CD14-positive monocyte (primary cell): ENCODE measurements around the gene B4GALNT4. TPM values are rescaled to one million over a fixed set of nuclear protein-coding genes. Genes with fewer than 3 reads are reported as not detected.
A peak's percentile ranks its signal among the peaks of the same experiment; 100 is the strongest.

ENCODE experiments used
- DNase-seq, 3 donors: peaks; one replicate each; pipeline ENCODE4 v3.0.0-alpha.2; 2011 to 2022
- H2AFZ ChIP-seq: 2 replicates; pipeline ENCODE4 v1.6.0; 2012; ENCODE audit warnings: mild to moderate bottlenecking, low read depth, low read length, inconsistent platforms; ENCODE audit not compliant: insufficient read depth, poor library complexity, severe bottlenecking
- H3K27ac ChIP-seq, 2 donors: 1 replicate in 1 of 2; 2 replicates in 1 of 2; pipeline ENCODE4 v1.5.1; 2012 to 2013; ENCODE audit warnings: low read length in 2 of 2, control low read depth in 1 of 2, inconsistent platforms in 1 of 2, low read depth in 1 of 2, mild to moderate bottlenecking in 1 of 2
- H3K27me3 ChIP-seq, 2 donors: one replicate each; pipeline versions ENCODE4 v1.6.0 to v1.6.1; 2011 to 2013; ENCODE audit warnings: low read length in 2 of 2; ENCODE audit not compliant: control insufficient read depth in 2 of 2, insufficient read depth in 2 of 2
- H3K36me3 ChIP-seq, 2 donors: replicated peaks in 1 of 2; 1 replicate in 1 of 2; 2 replicates in 1 of 2; pipeline versions ENCODE4 v1.5.1 to v1.6.1; 2012 to 2013; ENCODE audit warnings: low read length in 2 of 2, control low read depth in 1 of 2, inconsistent platforms in 1 of 2, mild to moderate bottlenecking in 1 of 2; ENCODE audit not compliant: insufficient read depth in 2 of 2, control insufficient read depth in 1 of 2
- H3K4me1 ChIP-seq, 2 donors: 1 replicate in 1 of 2; 2 replicates in 1 of 2; pipeline versions ENCODE4 v1.5.1 to v1.6.1; 2012 to 2013; ENCODE audit warnings: low read length in 2 of 2, control low read depth in 1 of 2, inconsistent platforms in 1 of 2, mild to moderate bottlenecking in 1 of 2, moderate library complexity in 1 of 2; ENCODE audit not compliant: insufficient read depth in 2 of 2, control insufficient read depth in 1 of 2
- H3K4me2 ChIP-seq: replicated peaks from 2 replicates; pipeline ENCODE3; 2012; ENCODE audit warnings: low read length, moderate library complexity, mild to moderate bottlenecking; ENCODE audit not compliant: poor library complexity, severe bottlenecking; ENCODE audit errors: extremely low read depth
- H3K4me3 ChIP-seq, 3 experiments: fragments of 200-600 bp in 1 of 3; sonication (generic) in 1 of 3; replicated peaks in 1 of 3; 1 replicate in 2 of 3; 2 replicates in 1 of 3; pipeline ENCODE4 v1.5.1; 2011 to 2013; ENCODE audit warnings: low read length in 3 of 3, mild to moderate bottlenecking in 3 of 3, control low read depth in 2 of 3, low read depth in 2 of 3, inconsistent platforms in 1 of 3, moderate library complexity in 1 of 3
- H3K79me2 ChIP-seq: 2 replicates; pipeline ENCODE4 v1.6.0; 2012; ENCODE audit warnings: mild to moderate bottlenecking, control low read depth, inconsistent platforms, low read length, moderate library complexity; ENCODE audit not compliant: insufficient read depth
- H3K9ac ChIP-seq: 2 replicates; pipeline ENCODE4 v1.6.0; 2017; ENCODE audit warnings: low read length, mild to moderate bottlenecking; ENCODE audit not compliant: insufficient read depth, poor library complexity, severe bottlenecking
- H3K9me3 ChIP-seq, 2 donors: replicated peaks in 1 of 2; 1 replicate in 1 of 2; 2 replicates in 1 of 2; pipeline versions ENCODE4 v1.5.1 to v1.6.1; 2012 to 2013; ENCODE audit warnings: low read length in 2 of 2, control low read depth in 1 of 2; ENCODE audit not compliant: control insufficient read depth in 1 of 2, insufficient read depth in 1 of 2
- H4K20me1 ChIP-seq: 2 replicates; pipeline ENCODE4 v1.6.0; 2012; ENCODE audit warnings: mild to moderate bottlenecking, low read length, control low read depth, moderate library complexity; ENCODE audit not compliant: insufficient read depth
- H3K27ac Mint-ChIP-seq, 7 donors: one replicate each; pipeline ENCODE4 v1.8.0; 2020; ENCODE audit warnings: mild to moderate bottlenecking in 7 of 7, mixed read lengths in 7 of 7, moderate library complexity in 6 of 7, inconsistent platforms in 2 of 7
- H3K27me3 Mint-ChIP-seq, 3 donors: one replicate each; pipeline ENCODE4 v1.8.0; 2021 to 2022; ENCODE audit warnings: low read depth in 3 of 3, mild to moderate bottlenecking in 3 of 3, mixed read lengths in 3 of 3, moderate library complexity in 3 of 3, inconsistent platforms in 1 of 3
- H3K36me3 Mint-ChIP-seq, 2 donors: one replicate each; pipeline ENCODE4 v1.8.0; 2020; ENCODE audit warnings: mixed read lengths in 2 of 2, inconsistent platforms in 1 of 2, mild to moderate bottlenecking in 1 of 2
- H3K4me1 Mint-ChIP-seq: one replicate; pipeline ENCODE4 v1.8.0; 2020; ENCODE audit warnings: mild to moderate bottlenecking, mixed read lengths
- H3K4me3 Mint-ChIP-seq, 2 donors: one replicate each; pipeline ENCODE4 v1.8.0; 2020; ENCODE audit warnings: mild to moderate bottlenecking in 2 of 2, mixed read lengths in 2 of 2, moderate library complexity in 1 of 2
- H3K9me3 Mint-ChIP-seq, 7 donors: one replicate each; pipeline ENCODE4 v1.8.0; 2020 to 2022; ENCODE audit warnings: mixed read lengths in 7 of 7, mild to moderate bottlenecking in 6 of 7, moderate library complexity in 6 of 7, inconsistent platforms in 2 of 7
- WGBS: methylation state at CpG from one replicate; pipeline ENCODE4 v1.1.5; 2013; ENCODE audit warnings: missing lambda C conversion rate; ENCODE audit not compliant: insufficient coverage; 5-methylcytosine and 5-hydroxymethylcytosine counted together
- intact Hi-C, 2 donors: fragments of 100-400 bp; cut with micrococcal nuclease; formaldehyde crosslinking; loops; one replicate each; pipeline versions ENCODE4 v1.15.0 to v1.15.1; 2023
- polyA plus RNA-seq, 3 donors: library from polyadenylated mRNA; depleted of rRNA in 1 of 3; unstranded in 2 of 3; stranded (reverse) in 1 of 3; fragments of 300-500 nt in 2 of 3; fragments of >200 nt in 1 of 3; fragmentation: Illumina TruSeq in 2 of 3; gene quantifications; 1 replicate in 2 of 3; 2 replicates in 1 of 3; pipeline ENCODE4 v1.2.3, GENCODE V29; 2012 to 2021
- TF ChIP-seq, protein P1 (sequence below): fragments of 200-600 bp; IDR thresholded peaks from one replicate; pipeline ENCODE4 v1.8.0; 2022; ENCODE audit warnings: antibody characterized with exemption, mild to moderate bottlenecking

The B4GALNT4 gene
- polyA plus RNA-seq, 3 donors, result not detected

GRCh38 chr11:375065-376025 lies 6.0 kb downstream of the B4GALNT4 start:
- Mint-ChIP-seq H3K36me3 (no peaks in the 10 kb centered on the region), H3K4me1 (no peaks in the 10 kb centered on the region), H3K27ac (peak overlapping the region in 1 of 7 donors; percentile 57), H3K4me3 (no peak overlapping the region), H3K9me3 (peaks cover 6 to 25% (median 8%) of the 10 kb centered on the region in 7 donors), H3K27me3 (peaks cover 17 to 23% (median 22%) of the 10 kb centered on the region in 3 donors)
- Histone ChIP-seq H3K4me2 (no peak overlapping the region), H3K4me1 (no peaks in the 10 kb centered on the region), H3K27ac (no peak overlapping the region), H3K9me3 (peaks cover 0 to 21% of the 10 kb centered on the region in 2 donors), H3K27me3 (peaks cover 4 to 16% of the 10 kb centered on the region in 2 donors), H3K36me3 (no peaks in the 10 kb centered on the region), H4K20me1 (no peaks in the 10 kb centered on the region), H3K79me2 (no peaks in the 10 kb centered on the region), H3K4me3 (no peak overlapping the region), H2AFZ (no peak overlapping the region), H3K9ac (no peak overlapping the region)
- no peak for DNase-seq
- TF ChIP-seq, protein P1, sequence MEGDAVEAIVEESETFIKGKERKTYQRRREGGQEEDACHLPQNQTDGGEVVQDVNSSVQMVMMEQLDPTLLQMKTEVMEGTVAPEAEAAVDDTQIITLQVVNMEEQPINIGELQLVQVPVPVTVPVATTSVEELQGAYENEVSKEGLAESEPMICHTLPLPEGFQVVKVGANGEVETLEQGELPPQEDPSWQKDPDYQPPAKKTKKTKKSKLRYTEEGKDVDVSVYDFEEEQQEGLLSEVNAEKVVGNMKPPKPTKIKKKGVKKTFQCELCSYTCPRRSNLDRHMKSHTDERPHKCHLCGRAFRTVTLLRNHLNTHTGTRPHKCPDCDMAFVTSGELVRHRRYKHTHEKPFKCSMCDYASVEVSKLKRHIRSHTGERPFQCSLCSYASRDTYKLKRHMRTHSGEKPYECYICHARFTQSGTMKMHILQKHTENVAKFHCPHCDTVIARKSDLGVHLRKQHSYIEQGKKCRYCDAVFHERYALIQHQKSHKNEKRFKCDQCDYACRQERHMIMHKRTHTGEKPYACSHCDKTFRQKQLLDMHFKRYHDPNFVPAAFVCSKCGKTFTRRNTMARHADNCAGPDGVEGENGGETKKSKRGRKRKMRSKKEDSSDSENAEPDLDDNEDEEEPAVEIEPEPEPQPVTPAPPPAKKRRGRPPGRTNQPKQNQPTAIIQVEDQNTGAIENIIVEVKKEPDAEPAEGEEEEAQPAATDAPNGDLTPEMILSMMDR, result no peak
- WGBS, result 94% methylated on average over 33 of the region's 41 CpGs
- intact Hi-C loops, result no loop called here

GRCh38 chr11:376531-377173 lies 7.4 kb downstream of the B4GALNT4 start:
- DNase-seq, result no peak
- TF ChIP-seq, protein P1, result no peak
- no peaks in the 10 kb centered on the region for H3K79me2 ChIP-seq
- H2AFZ ChIP-seq, result no peak overlapping the region
- no peaks in the 10 kb centered on the region for H3K4me1 Mint-ChIP-seq
- H3K36me3 Mint-ChIP-seq, result no peaks in the 10 kb centered on the region
- H4K20me1 ChIP-seq, result no peaks in the 10 kb centered on the region
- H3K9me3 ChIP-seq, result peaks cover 0 to 24% of the 10 kb centered on the region in 2 donors
- H3K27me3 ChIP-seq, result peaks cover 0 to 4% of the 10 kb centered on the region in 2 donors
- intact Hi-C loops, result no loop called here
- no peak overlapping the region for H3K27ac Mint-ChIP-seq
- no peak overlapping the region for H3K27ac ChIP-seq
- no peaks in the 10 kb centered on the region for H3K36me3 ChIP-seq
- H3K4me3 ChIP-seq, result no peak overlapping the region
- H3K9me3 Mint-ChIP-seq, result peaks cover 8 to 25% (median 9%) of the 10 kb centered on the region in 7 donors
- H3K4me1 ChIP-seq, result no peaks in the 10 kb centered on the region
- WGBS, result 96% methylated on average over 63 of the region's 70 CpGs
- no peak overlapping the region for H3K4me3 Mint-ChIP-seq
- no peak overlapping the region for H3K4me2 ChIP-seq
- H3K27me3 Mint-ChIP-seq, result peaks cover 6 to 13% (median 11%) of the 10 kb centered on the region in 3 donors
- no peak overlapping the region for H3K9ac ChIP-seq
